NT2/D1 (cell line): ENCODE measurements around the gene NPB.

Experiments
- SUZ12 ChIP-seq: IDR thresholded peaks from 2 replicates; pipeline ENCODE4 v1.6.1; 2011; ENCODE audit not compliant: insufficient read length, insufficient read depth; ENCODE audit errors: extremely low read depth
- ZNF274 ChIP-seq: IDR thresholded peaks from 2 replicates; pipeline ENCODE4 v1.6.1; 2011; ENCODE audit warnings: mild to moderate bottlenecking, low read depth, low read length

DNA sequence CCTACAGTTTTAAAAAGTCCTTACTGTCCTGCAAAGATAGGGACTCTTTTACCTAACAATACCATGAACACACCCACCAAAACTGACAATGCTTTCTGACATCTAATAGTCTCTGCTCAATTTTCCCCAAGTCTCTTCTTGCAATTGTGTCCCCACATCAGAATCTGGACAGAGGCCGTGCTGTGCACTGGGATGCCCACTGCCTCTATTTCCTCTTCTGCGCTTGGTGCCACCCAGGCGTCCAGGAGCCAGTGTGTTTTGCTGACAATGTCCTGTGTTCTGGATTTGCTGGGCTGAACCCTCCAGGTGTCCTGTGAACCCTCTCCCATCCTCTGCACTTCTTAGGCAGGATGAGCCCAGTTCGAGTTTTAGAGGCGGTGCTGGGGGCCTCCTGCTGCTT, 24.5 kb upstream of the NPB start:
- no peak for TF ChIP-seq ZNF274
- TF ChIP-seq SUZ12, result no peak
